Hepatocyte (in vitro differentiated cells): ENCODE measurements around the gene WDR31. TPM values are rescaled to one million over a fixed set of nuclear protein-coding genes. Genes with fewer than 3 reads are reported as not detected.
"Not testable (repeated sequence)": the region's sequence is repeated elsewhere in the genome, so short reads cannot be mapped to it uniquely, and the experiment has no call there.

ENCODE experiments used
- DNase-seq: peaks from one replicate; pipeline ENCODE4 v3.0.0-alpha.2; 2016; ENCODE audit warnings: low spot score
- H2AFZ ChIP-seq: fragments of 200-600 bp; sonication (generic); 2 replicates; pipeline ENCODE4 v1.6.0; 2016; ENCODE audit warnings: antibody characterized with exemption, mild to moderate bottlenecking
- H3K27ac ChIP-seq: fragments of 200-600 bp; sonication (generic); 2 replicates; pipeline ENCODE4 v1.5.1; 2016; ENCODE audit warnings: mild to moderate bottlenecking
- H3K27me3 ChIP-seq: fragments of 200-600 bp; sonication (generic); 2 replicates; pipeline ENCODE4 v1.6.1; 2016
- H3K36me3 ChIP-seq: fragments of 200-600 bp; sonication (generic); replicated peaks from 2 replicates; pipeline ENCODE4 v1.5.1; 2016; ENCODE audit warnings: low read depth; ENCODE audit not compliant: insufficient read depth
- H3K4me1 ChIP-seq: fragments of 200-600 bp; sonication (generic); 2 replicates; pipeline ENCODE4 v1.5.1; 2016; ENCODE audit warnings: mild to moderate bottlenecking, moderate library complexity; ENCODE audit not compliant: insufficient read depth
- H3K4me2 ChIP-seq: fragments of 200-600 bp; sonication (generic); 2 replicates; pipeline ENCODE4 v1.6.0; 2016
- H3K4me3 ChIP-seq: fragments of 200-600 bp; sonication (generic); 2 replicates; pipeline ENCODE4 v1.5.1; 2016; ENCODE audit warnings: mild to moderate bottlenecking
- H3K79me2 ChIP-seq: fragments of 200-600 bp; sonication (generic); 2 replicates; pipeline ENCODE4 v1.6.0; 2017; ENCODE audit warnings: mild to moderate bottlenecking
- H3K9me2 ChIP-seq: fragments of 200-600 bp; sonication (generic); replicated peaks from 2 replicates; pipeline ENCODE4 v1.6.0; 2017; ENCODE audit warnings: mild to moderate bottlenecking; ENCODE audit not compliant: insufficient read depth
- H3K9me3 ChIP-seq: fragments of 200-600 bp; sonication (generic); 2 replicates; pipeline ENCODE4 v1.5.1; 2016; ENCODE audit warnings: low read depth, mild to moderate bottlenecking
- H4K20me1 ChIP-seq: fragments of 200-600 bp; sonication (generic); 2 replicates; pipeline ENCODE4 v1.6.0; 2016; ENCODE audit warnings: mild to moderate bottlenecking; ENCODE audit not compliant: insufficient read depth, poor library complexity, severe bottlenecking
- CTCF ChIP-seq: fragments of 200-600 bp; sonication (generic); IDR thresholded peaks from 2 replicates; pipeline ENCODE4 v1.5.1; 2016; ENCODE audit warnings: antibody characterized with exemption, mild to moderate bottlenecking; ENCODE audit not compliant: poor library complexity
- EZH2 ChIP-seq: fragments of 200-600 bp; sonication (generic); IDR thresholded peaks from 2 replicates; pipeline ENCODE4 v1.6.1; 2016; ENCODE audit warnings: antibody characterized with exemption, mild to moderate bottlenecking, borderline replicate concordance
- EZH2phosphoT487 ChIP-seq: fragments of 200-600 bp; sonication (generic); IDR thresholded peaks from one replicate; pipeline ENCODE4 v1.6.1; 2018; ENCODE audit warnings: antibody characterized with exemption, mild to moderate bottlenecking, low read depth, moderate library complexity; ENCODE audit not compliant: unreplicated experiment, severe bottlenecking
- WGBS: methylation state at CpG from one replicate; pipeline ENCODE4 v1.1.6; 2016; ENCODE audit warnings: low lambda C conversion rate; ENCODE audit errors: missing lambda C conversion rate; 5-methylcytosine and 5-hydroxymethylcytosine counted together
- polyA plus RNA-seq: library from polyadenylated mRNA; unstranded; fragments of >200 nt; fragmentation: Nextera tagmentation; extraction: Ambion mirVana; gene quantifications from 2 replicates; pipeline ENCODE4 v1.2.1, GENCODE V29; 2016
- total RNA-seq: library from RNA; depleted of rRNA; stranded (reverse); fragments of >200 nt; gene quantifications from 2 replicates; pipeline ENCODE4 v1.2.3, GENCODE V29; 2014

Gene WDR31
- total and polyA plus RNA-seq, 2 experiments from 2014 or later, result 1.3 to 1.4 TPM

DNA sequence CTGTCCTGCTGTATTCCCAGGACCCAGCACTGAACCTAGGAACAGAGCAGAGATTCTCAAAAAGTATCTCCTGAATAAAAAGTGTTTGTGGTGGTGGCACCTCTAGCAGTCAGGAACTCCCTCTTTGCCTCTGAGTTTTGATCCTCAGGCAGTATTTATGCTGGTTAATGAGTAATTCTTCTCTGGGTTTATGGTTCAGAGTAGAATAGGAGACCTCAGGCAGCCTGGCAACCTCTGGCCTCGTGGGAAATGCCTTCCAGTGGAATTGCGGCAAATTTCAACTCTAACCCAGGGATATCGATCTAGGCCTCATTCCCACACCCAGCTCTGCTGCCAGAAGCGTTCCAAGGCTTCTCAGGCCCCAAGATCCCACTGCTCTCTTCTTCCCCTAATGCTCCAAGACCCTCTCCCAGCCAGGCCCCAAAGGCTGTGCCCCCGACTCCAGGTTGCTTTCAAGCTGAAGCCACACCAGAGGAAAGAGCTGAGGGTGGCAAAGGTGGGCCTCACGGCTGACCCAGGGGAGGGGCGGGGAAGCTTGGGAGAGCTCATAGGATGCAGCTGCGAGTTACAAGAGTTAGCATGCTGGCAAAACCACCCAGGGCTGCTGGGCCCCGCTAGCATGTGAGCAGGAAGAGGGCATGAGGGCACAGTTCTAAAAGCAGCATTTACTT, 47.6 kb upstream of the WDR31 start:
- H2AFZ ChIP-seq, result no peak overlapping the region
- peak overlapping the region; percentile 61 for H3K4me2 ChIP-seq
- TF ChIP-seq EZH2 (no peak), EZH2phosphoT487 (no peak), CTCF (no peak)
- H3K27ac ChIP-seq, result peak overlapping the region; percentile 83
- peak; percentile 66 for DNase-seq
- H3K36me3 ChIP-seq, result no peaks in the 10 kb centered on the region
- no peaks in the 10 kb centered on the region for H3K9me2 ChIP-seq
- H4K20me1 ChIP-seq, result no peaks in the 10 kb centered on the region
- H3K4me1 ChIP-seq, result peaks cover 33% of the 10 kb centered on the region
- no peak overlapping the region for H3K4me3 ChIP-seq
- 59% methylated on average over 9 of the region's 9 CpGs for WGBS
- no peaks in the 10 kb centered on the region for H3K9me3 ChIP-seq
- H3K79me2 ChIP-seq, result no peaks in the 10 kb centered on the region
- H3K27me3 ChIP-seq, result no peaks in the 10 kb centered on the region

- Histone ChIP-seq H3K27me3 (no peaks in the 10 kb centered on the region), H3K36me3 (no peaks in the 10 kb centered on the region), H3K9me3 (no peaks in the 10 kb centered on the region), H3K4me1 (peaks cover 39% of the 10 kb centered on the region), H4K20me1 (no peaks in the 10 kb centered on the region), H3K9me2 (no peaks in the 10 kb centered on the region), H3K79me2 (no peaks in the 10 kb centered on the region), H3K4me2 (peak overlapping the region; percentile 34), H3K4me3 (no peak overlapping the region), H3K27ac (peak overlapping the region; percentile 70), H2AFZ (no peak overlapping the region)
- TF ChIP-seq CTCF (no peak), EZH2 (no peak), EZH2phosphoT487 (no peak)
- 90% methylated on average over 4 of the region's 4 CpGs for WGBS
- DNase-seq, result no peak
Observed at GRCh38 chr9:113386571-113387393, 46.7 kb upstream of the WDR31 start.

GRCh38 chr9:113381909-113382411, 41.9 kb upstream of the WDR31 start:
- H3K36me3 ChIP-seq, result no peaks in the 10 kb centered on the region
- H3K79me2 ChIP-seq, result no peaks in the 10 kb centered on the region
- peak; percentile 84 for DNase-seq
- no peaks in the 10 kb centered on the region for H4K20me1 ChIP-seq
- H3K9me3 ChIP-seq, result no peaks in the 10 kb centered on the region
- H3K4me1 ChIP-seq, result peaks cover 52% of the 10 kb centered on the region
- WGBS, result 50% methylated on average over 8 of the region's 8 CpGs
- no peaks in the 10 kb centered on the region for H3K9me2 ChIP-seq
- TF ChIP-seq CTCF (no peak), EZH2 (no peak), EZH2phosphoT487 (no peak)
- no peak overlapping the region for H2AFZ ChIP-seq
- peak overlapping the region; percentile 69 for H3K4me2 ChIP-seq
- peak overlapping the region; percentile 96 for H3K27ac ChIP-seq
- no peak overlapping the region for H3K4me3 ChIP-seq
- H3K27me3 ChIP-seq, result no peaks in the 10 kb centered on the region

DNA sequence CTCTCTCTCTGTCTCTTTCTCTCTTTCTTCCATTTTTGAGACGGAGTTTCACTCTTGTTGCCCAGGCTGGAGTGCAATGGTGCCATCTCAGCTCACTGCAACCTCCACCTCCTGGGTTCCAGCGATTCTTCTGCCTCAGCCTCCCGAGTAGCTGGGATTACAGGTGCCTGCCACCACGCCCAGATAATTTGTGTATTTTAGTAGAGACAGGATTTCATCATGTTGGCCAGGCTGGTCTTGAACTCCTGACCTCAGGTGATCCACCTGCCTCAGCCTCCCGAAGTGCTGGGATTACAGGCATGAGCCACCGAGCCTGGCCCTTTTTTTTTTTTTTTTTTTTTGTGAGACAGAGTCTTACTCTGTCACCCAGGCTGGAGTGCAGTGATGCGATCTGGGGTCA, 41.4 kb upstream of the WDR31 start:
- not testable (repeated sequence) for H3K79me2 ChIP-seq, H2AFZ ChIP-seq, H3K36me3 ChIP-seq, H3K9me3 ChIP-seq, H3K9me2 ChIP-seq, H3K27me3 ChIP-seq, H4K20me1 ChIP-seq, H3K4me3 ChIP-seq, DNase-seq
- Histone ChIP-seq H3K4me2 (peak overlapping the region; percentile 69), H3K27ac (peak overlapping the region; percentile 96), H3K4me1 (peaks cover 47% of the 10 kb centered on the region)
- 71% methylated on average over 7 of the region's 7 CpGs for WGBS
